ENCODE results near the gene WASF2.
"Not testable (repeated sequence)": the region's sequence is repeated elsewhere in the genome, so short reads cannot be mapped to it uniquely, and the experiment has no call there.

The WASF2 gene

DNA sequence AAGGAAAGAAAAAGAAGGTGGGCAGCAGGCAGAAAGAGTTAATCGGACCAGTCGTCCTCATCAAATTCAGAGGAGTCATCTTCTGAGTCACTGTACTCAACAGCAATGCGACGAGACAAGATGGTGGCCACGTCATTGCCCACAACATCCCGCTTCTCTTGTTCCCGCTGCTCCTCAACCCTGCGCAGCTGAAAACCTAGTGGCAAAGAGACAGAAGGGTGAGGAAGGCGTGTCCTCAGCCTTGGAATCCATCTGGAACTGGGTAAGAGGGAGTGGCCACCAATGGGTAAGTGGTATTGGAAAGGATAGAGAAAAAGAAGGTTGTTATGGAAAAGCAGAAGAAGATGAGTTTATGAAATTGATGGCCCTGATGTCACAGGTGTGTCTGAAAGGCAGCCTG, 81.8 kb downstream of the WASF2 start:
- H3K4me3 ChIP-seq (ENCODE audit: low read depth, low read length), result no peak overlapping the region
- TF ChIP-seq CTCF (IDR thresholded peaks at IDR 0.05; ENCODE audit: control insufficient read depth, extremely low read depth, insufficient read depth), result no peak
- no peak for DNase-seq (ENCODE audit: low read depth)

DNA sequence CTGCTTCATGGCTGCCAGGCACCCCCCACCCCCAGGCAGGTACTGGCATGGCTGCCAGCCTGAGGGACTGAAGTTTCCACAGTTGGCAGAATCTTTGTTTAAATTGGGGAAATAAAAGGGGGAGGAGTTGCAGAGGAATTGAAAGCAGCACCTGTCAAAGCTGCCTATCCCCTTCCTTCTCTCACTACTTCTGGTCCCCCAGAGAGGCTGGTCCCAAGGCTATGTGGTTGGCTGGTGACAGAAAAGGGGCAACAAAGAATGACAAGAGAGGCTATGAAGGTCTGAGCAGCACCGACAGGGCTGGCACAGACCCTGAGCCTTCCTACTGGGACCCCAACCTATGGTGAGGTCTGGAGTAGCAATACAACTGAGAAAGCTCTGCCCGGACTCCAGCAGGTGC, 83.2 kb downstream of the WASF2 start:
- not testable (repeated sequence) for H3K4me3 ChIP-seq (ENCODE audit: low read depth, low read length); DNase-seq (ENCODE audit: low read depth)

GRCh38 chr1:27406362-27406680, 83.6 kb downstream of the WASF2 start:
- no peak overlapping the region for H3K4me3 ChIP-seq (ENCODE audit: low read depth, low read length)
- no peak for DNase-seq (ENCODE audit: low read depth)
- TF ChIP-seq CTCF (IDR thresholded peaks at IDR 0.05; ENCODE audit: control insufficient read depth, extremely low read depth, insufficient read depth), result no peak

- H3K4me3 ChIP-seq (ENCODE audit: low read depth, low read length); DNase-seq (ENCODE audit: low read depth): not testable (repeated sequence)
Observed at GRCh38 chr1:27405598-27406361, 84.2 kb downstream of the WASF2 start.

DNA sequence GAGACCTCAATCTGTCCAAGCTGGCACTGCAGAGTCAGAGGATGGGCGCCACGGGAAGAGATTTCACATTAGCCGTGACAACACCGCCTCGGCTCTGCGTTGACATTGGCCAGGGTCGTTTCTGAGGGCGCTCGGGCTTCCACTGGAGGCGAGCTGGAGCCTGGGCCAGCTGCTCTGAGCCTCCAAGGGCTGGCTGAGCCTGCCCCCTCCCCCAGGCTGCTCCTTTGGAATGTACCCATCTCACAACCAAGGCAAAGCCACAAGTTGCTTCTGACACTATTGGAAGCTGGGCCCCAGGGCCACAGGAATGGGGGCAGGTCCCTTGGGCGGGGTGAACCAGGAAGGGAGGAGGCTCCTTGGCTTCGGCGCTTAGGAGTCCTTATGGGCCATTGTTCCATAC, 84.9 kb downstream of the WASF2 start:
- no peak overlapping the region for H3K4me3 ChIP-seq (ENCODE audit: low read depth, low read length)
- no peak for TF ChIP-seq CTCF (IDR thresholded peaks at IDR 0.05; ENCODE audit: control insufficient read depth, extremely low read depth, insufficient read depth)
- no peak for DNase-seq (ENCODE audit: low read depth)

DNA sequence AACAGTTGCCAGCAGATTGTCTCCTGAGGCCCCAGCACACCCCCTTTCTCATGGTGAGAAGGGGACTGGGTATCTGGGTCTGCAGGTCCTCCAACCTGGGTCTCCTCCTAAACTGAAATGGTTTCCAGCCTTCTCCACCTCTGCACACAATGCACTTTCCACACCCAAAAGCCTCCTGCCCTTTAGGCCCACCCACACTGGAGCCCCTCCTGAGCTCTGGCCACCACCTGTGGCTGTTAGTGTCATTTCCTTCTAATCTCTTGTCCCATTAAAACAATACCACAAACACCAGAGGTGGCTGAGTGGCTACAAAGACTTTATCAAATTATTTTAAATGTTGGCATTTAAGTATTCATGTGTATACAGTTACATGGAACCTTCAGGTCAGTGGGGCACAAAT, 86.0 kb downstream of the WASF2 start:
- H3K4me3 ChIP-seq (ENCODE audit: low read depth, low read length), result no peak overlapping the region
- no peak for DNase-seq (ENCODE audit: low read depth)
- no peak for TF ChIP-seq CTCF (IDR thresholded peaks at IDR 0.05; ENCODE audit: control insufficient read depth, extremely low read depth, insufficient read depth)

GRCh38 chr1:27403065-27403726, 86.8 kb downstream of the WASF2 start:
- no peak overlapping the region for H3K4me3 ChIP-seq (ENCODE audit: low read depth, low read length)
- TF ChIP-seq CTCF (IDR thresholded peaks at IDR 0.05; ENCODE audit: control insufficient read depth, extremely low read depth, insufficient read depth), result peak; percentile 14; the same call in 1 of the 2 replicates
- no peak for DNase-seq (ENCODE audit: low read depth)

DNA sequence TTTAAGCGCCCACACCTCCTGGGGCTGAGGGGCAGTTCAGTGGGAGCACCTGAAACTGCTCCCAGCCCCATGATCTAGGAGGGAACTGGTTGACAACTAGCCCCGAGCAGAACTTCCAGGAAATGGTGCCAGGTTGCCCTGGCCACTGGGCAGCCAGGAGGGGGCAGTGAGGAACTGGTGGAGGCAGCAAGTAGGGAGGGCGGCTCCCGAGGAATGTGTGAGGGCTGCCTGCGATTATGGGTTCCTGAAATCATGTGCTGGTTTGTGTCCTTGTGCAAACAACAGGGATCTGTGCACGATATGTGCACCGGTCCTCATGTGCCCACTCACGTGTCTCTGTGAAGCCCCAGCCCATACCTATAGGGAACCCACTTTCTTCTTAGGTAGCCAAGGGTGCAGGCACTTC, 87.6 kb downstream of the WASF2 start:
- no peak for DNase-seq (ENCODE audit: low read depth)
- peak; percentile 47; the same call in 1 of the 2 replicates for TF ChIP-seq CTCF (IDR thresholded peaks at IDR 0.05; ENCODE audit: control insufficient read depth, extremely low read depth, insufficient read depth)
- no peak overlapping the region for H3K4me3 ChIP-seq (ENCODE audit: low read depth, low read length)

Measured in LNCaP clone FGC (cell line).